Ovary (tissue), 3 donors: ENCODE results near the gene CENPW.

Experiments
- CTCF ChIP-seq, 3 donors: fragments of 450-650 bp in 2 of 3; fragments of 200-600 bp in 1 of 3; IDR thresholded peaks; one replicate each; pipeline versions ENCODE4 v1.5.1 to v1.8.0; 2016 to 2022; ENCODE audit warnings: antibody characterized with exemption in 3 of 3, mild to moderate bottlenecking in 1 of 3
- EP300 ChIP-seq: sonication (generic); formaldehyde crosslinking; IDR thresholded peaks from one replicate; pipeline ENCODE4 v1.6.1; 2017; ENCODE audit warnings: antibody characterized with exemption
- POLR2A ChIP-seq: fragments of 450-650 bp; IDR thresholded peaks from one replicate; pipeline ENCODE4 v1.6.1; 2017; ENCODE audit warnings: antibody characterized with exemption, mild to moderate bottlenecking, moderate library complexity
- donor health status: DM: no; HTN: no; CAD: no.

- TF ChIP-seq CTCF (IDR thresholded peaks at IDR 0.05) (no peak), POLR2A (no peak), EP300 (no peak)
These were observed 27.8 kb upstream of the CENPW start for GRCh38 chr6:126312013-126312665.
